ENCODE measurements around the gene BEX3.
"Not testable (repeated sequence)": the region's sequence is repeated elsewhere in the genome, so short reads cannot be mapped to it uniquely, and the experiment has no call there.

The BEX3 gene

GRCh38 chrX:103376118-103376978 is at the start of gene BEX3:
TSS of gene BEX3 (plus strand) at chrX:103376538. CDS start at chrX:103377522, 984 bp downstream.
- DNase-seq = peak in 1 of 4 experiments; percentile 14

DNA sequence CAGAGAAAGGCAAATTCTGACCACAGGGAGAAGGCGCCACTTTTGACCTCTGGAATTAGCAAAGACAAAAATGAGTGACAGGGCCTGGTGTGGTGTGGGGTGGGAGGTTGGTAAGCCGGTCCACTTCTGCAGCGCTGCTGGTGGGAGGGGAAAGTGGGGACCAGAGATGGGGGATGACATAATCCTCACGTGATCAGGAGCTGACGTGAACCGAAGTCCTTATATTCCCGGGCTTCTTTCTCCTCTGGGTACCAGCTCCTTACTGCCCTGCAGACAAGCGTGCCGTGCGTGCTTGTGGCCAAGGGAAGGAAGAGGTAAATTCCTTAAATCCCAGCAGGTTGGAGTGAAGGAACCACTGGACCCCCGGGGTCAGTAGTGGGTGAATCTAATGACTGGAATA is 46.3 kb upstream of the BEX3 start, which contains the start of gene TCEAL7:
Gene TCEAL7 (plus strand): TSS at position 249 of the 400 bp plus-strand sequence. CDS start 1,165 bp downstream, outside the sequence.
- DNase-seq = no peak

DNA sequence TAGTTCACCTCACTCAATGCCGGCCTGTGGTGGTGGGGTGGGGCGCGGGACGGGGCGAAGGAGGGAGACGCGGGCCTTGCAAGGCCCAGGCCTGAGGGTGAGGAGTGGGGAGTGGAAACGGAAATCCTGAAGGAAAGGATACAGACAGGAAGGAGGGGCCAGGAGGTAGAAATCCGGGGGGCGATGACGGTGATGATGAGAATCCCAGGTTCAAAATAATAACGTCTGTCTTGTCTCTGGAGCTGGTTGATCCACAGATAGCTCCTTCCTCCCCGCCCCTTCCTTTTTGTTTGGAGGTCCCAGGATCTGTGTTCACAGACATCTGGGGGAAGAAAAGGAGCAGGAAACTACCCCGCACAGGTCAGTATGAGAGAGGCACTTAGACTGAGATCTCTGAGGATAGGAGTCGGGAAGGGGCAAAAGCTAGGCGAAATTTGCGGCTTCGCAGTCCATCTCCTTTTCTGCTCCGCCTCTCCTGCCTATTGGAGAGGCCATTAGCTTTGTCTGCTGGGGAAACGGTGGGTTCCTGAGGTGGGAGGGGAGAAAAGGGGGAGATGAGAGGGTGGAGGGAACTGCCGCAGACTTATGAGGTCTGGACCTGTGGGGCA is 45.6 kb upstream of the BEX3 start:
- no peak for DNase-seq

- no peak for DNase-seq
These were observed 37.7 kb upstream of the BEX3 start for GRCh38 chrX:103338663-103339062.

DNA sequence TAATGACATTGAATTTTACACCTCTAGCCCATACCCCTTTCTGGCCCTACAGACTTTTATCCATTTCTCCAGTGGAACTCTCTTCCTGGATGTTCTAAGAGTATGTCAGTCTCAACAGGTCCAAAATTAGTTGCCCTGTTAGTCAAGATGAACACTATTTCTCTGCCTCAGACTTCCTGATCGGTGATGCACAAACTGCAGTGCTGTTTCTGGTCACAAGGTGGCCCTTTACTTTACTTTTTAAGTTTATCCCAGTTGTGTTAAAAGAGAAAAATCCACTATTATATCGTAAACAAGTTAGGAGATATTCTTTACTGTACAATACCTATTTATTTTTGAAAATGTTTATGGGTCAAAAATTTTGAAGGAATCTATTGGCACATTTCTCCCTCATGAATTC is 33.2 kb upstream of the BEX3 start:
- DNase-seq = peak in 1 of 4 experiments; percentile 2

DNA sequence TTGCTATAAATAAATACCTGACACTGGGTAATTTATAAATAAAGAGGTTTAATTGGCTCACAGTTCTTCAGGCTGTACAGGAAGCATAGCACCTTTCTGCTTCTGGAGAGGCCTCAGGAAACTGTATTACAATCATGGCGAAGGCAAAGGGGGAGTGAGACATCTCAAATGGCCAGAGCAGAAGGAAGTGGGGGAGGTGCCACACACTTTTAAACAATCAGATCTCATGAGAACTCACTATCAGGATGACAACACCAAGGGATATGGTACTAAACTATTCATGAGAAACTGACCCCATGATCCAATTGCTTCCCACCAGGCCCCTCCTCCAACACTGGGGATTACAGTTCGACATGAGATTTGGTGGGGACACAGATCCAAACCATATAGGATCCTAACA is 31.7 kb upstream of the BEX3 start:
- no peak for DNase-seq

DNA sequence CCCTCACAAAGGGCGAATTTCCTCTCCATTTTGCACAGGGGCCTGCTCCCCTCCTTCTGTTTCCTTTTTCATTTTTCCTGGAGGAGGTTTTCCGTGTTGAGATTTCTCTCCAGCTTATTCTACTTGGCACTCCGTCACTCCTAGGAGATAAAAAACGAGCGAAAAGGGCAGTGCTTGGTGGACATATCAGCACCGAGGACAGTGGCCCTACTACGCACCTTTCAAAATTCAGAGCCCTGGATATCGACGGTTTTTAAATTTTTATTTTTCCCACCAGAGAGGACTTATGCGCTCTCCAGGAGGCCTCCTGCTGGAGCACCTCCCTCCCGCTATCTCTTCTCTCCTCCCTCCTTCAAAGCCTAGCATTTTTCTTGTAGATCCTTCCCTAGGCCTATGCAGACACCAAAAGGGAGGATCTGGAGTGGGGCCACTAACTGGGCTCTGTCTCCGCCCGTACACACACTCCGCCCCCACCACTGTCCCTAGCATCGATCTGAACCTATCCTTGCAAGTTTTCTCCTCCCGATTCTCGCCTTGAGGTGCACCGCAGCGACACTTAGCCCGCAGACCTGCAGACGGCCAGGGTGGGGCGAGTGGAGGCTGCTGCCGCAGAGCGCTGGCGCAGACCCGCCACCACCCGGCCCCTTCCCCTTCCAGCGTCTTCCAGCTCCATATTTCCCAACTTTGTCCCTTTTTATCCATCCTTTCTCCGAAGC is 28.5 kb upstream of the BEX3 start:
- no peak for DNase-seq

- no peak for DNase-seq
These were observed 20.1 kb upstream of the BEX3 start, which contains the start of gene TCEAL9 for GRCh38 chrX:103356130-103356798. TSS of gene TCEAL9 (plus strand) at chrX:103356506. CDS start at chrX:103357685, 1,179 bp downstream.

GRCh38 chrX:103356858-103357257 is 19.5 kb upstream of the BEX3 start:
- DNase-seq = peak in 1 of 4 experiments; percentile 0

DNA sequence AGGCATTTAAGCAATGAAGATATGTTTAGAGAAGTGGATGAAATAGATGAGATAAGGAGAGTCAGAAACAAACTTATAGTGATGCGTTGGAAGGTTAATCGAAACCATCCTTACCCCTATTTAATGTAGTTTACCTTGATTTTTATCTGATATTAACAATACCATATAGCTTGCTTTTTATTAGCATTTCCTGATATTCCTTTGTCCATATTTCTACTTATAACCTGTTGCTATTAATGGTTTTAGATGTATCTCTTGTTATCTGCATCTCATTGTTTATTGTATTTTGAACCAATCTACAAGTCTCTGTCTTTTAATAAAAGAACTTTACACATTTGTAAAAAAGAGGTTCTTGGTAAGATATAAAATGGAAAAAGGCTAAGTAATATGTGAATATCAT is 18.5 kb upstream of the BEX3 start:
- no peak for DNase-seq

DNA sequence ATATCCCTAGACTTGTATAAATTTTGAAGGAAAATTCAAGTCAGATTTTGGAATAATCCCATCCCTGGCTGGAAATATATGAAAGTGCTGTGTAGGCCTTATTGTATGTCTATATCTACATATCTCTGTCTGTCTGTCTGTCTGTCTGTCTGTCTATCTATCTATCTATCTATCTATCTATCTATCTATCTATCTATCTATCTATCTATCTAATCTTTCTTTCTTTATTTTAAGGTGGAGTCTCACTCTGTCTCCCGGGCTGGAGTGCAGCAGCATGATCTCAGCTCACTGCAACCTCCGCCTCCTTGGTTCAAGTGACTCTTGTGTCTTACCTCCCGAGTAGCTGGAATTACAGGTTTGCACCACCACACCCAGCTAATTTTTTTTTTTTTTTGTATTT is 16.7 kb upstream of the BEX3 start:
- DNase-seq = not testable (repeated sequence)

- DNase-seq = no peak
These were observed 16.2 kb upstream of the BEX3 start for GRCh38 chrX:103360092-103360491.

- DNase-seq = no peak
These were observed 15.4 kb upstream of the BEX3 start for GRCh38 chrX:103360916-103361315.

DNA sequence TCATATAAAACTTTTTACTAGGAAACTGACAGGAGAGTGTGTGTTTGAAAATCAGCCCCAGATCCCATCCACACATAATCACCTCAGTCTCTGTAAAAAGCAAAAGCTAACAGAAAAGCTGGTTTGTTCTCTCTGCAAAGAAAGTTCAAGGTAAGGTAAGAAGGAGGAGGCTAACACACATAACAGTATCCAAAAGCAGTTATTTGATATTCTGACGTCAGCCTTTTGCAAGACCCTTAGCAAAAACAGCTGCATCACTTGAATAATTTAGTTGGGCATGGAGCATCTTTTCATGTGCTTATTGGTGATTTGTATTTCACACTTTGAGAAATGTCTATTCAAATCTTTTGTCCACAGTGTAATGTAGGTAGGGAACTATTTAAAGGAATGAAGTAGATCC is 14.5 kb upstream of the BEX3 start:
- DNase-seq = no peak

GRCh38 chrX:103362474-103362873 is 13.9 kb upstream of the BEX3 start:
- DNase-seq = no peak

GRCh38 chrX:103363046-103363445 is 13.3 kb upstream of the BEX3 start:
- no peak for DNase-seq

DNA sequence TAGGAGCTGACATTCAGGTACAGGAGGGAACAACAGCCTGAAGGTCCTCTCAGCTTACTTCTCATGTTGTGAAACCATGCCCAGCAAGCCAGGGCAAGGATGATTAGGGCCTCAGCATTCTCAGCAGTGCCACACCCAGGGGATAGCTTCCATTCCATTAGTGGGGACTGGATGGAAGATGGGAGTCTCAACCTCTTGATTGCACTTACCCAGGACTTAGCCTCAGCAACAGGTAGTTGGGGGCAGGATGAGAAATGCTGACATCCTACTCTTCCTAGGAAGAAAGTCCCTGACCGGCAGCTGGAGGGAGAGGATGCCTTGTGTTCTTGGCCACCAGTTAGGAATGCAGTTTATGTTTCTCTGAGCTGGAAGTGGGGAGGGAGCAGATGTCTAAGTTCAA is 8.8 kb upstream of the BEX3 start:
- no peak for DNase-seq

- DNase-seq = no peak
These were observed 6.9 kb upstream of the BEX3 start for GRCh38 chrX:103369479-103369878.

- no peak for DNase-seq
These were observed 3.5 kb upstream of the BEX3 start for GRCh38 chrX:103372886-103373285.

GRCh38 chrX:103373581-103373980 is 2.8 kb upstream of the BEX3 start:
- no peak for DNase-seq

DNA sequence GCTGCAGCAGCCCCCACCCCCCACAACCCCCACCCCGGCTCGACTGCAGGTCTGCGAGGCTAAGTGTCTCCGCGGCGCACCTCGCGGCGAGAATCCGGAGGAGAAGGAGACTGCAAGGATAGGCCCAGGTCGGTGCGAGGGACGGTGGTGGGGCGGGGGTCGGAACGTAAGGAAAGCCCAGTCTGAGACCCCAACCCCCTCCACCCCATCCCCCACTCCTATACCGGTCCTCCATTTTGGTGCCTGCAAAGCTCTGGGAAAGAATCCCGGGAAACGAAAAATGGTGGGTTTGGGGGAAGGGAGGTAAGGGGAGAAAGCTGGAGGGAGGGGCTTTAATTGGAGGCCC is 614 bp downstream of the BEX3 start:
- no peak for DNase-seq

GRCh38 chrX:103378990-103379389 is 2.7 kb downstream of the BEX3 start:
- no peak for DNase-seq

GRCh38 chrX:103382877-103383276 is 6.5 kb downstream of the BEX3 start:
- DNase-seq = no peak

Data from activated CD4-positive, CD25-positive, alpha-beta regulatory T cell (primary cell).